Umbilical cord (tissue), 2 donors: Measurements from ENCODE around the gene CYP1A1. TPM values are rescaled to one million over a fixed set of nuclear protein-coding genes. Genes with fewer than 3 reads are reported as not detected.

Experiments used
- DNase-seq: peaks from one replicate; pipeline ENCODE4 v3.0.0-alpha.2; 2015; ENCODE audit warnings: low spot score
- total RNA-seq: library from RNA; depleted of rRNA; stranded (reverse); fragments of >200 nt; gene quantifications from one replicate; pipeline ENCODE4 v1.2.3, GENCODE V29; 2014; ENCODE audit warnings: low replicate concordance; ENCODE audit not compliant: insufficient read depth

Gene CYP1A1
- total RNA-seq, 1 donor from 2014 or later = 3.6 TPM

DNA sequence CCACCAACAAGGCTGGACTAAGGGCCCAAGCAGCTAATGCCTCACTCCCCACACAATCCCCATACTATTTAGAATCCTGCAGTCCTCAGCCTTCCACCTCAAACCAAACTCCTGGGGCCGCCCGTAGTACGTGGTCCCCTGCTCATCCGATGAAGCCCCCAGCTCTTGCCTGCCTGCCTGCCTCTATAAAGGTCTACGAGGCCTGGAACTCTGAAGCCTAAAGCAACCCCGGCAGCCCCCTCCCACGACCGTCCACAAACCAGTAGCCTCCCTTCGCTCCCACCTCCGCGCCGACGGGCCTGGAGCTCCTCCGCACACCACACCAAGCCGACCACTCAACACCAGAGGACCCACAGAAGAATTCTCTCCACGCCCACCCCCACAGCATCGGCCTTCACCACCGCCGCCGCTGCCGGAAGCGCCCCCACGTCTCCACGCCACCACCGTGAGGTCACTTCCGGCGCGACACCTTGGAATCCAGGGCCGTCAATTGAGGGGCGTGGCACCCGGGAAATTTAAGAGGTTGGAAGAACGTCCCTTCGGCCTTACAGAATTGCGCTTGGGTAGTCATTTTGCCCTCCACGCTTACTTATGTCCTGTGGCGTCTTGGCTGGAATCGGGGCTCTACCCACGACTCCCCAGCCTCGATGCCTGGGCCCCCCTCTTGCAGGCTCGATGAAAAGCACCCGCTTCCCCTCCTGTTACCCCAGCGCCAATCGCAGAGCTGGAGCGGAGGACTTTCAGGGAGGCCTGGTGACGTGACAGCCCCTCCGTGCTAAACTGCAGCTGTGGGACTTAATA is 29.5 kb downstream of the CYP1A1 start, which contains the start of gene EDC3:
Gene EDC3 (minus strand): TSS at position 428 of the 801 bp plus-strand sequence. CDS start 20,900 bp downstream, outside the sequence.
- DNase-seq = peak; percentile 94

DNA sequence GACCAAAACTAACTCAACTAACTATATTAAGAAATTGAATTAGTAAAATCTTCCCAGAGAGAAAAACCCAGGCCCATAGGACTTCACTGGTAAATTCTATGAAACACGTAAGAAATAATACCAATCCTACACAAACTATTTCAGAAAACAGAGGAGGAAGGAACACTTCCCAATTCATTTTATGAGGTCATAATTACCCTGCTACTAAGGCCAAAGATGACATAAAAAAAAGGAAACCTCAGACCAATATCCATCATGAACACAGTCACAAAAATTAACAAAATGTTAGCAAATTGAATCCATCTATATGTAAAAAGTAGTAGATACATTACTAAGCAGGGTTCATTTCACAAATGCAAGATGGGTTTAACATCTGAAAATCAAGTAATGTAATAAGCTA is 33.0 kb downstream of the CYP1A1 start:
- DNase-seq = no peak

DNA sequence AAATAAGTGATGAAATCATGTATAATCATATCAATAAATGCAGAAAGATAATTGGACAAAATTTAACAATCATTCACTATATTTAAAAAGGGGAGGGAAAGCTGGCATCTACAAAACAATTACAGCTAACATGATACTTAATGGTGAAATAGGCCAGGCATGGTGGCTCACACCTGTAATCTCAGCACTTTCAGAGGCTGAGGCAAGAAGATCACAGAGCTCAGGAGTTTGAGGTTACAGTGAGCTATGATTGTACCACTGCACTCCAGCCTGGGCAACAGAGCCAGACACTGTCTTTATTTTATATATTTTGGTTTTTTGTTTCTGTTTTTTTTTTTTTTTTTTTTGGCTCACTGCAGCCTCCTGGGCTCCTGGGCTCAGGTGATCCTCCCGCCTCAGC is 41.6 kb downstream of the CYP1A1 start:
- no peak for DNase-seq

DNA sequence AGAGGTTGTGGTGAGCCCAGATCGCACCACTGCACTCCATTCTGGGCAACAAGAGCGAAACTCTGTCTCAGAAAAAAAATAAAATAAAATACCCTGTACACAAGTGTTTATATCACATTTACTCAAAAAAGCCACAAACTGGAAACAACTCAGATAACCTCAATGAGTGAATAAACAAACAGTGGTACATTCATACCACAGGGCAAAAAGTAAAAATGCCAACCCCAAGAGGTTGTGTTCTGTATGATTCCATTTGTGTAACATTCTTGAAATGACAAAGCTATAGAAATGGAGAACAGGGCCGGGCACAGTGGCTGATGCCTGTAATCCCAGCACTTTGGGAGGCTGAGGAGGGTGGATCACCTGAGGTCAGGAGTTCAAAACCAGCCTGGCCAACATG is 42.4 kb downstream of the CYP1A1 start:
- DNase-seq = no peak

DNA sequence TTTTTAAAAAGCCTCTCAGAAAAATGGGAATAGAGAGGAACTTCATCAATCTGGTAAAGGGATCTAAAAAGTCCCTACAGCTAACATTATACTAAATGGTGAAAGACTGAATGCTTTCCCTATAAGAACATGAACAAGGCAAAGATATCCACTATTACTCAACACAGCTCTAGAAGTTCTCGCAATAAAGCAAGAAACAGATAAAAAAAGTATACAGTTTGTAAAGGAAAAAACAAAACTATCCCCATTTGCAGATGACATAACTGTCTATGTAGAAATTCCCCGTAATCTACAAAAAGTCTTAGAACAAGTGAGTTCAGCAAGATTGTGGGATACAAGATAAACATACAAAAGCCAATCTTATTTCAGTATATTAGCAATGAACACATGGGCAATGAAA is 44.9 kb downstream of the CYP1A1 start:
- DNase-seq = peak; percentile 5

DNA sequence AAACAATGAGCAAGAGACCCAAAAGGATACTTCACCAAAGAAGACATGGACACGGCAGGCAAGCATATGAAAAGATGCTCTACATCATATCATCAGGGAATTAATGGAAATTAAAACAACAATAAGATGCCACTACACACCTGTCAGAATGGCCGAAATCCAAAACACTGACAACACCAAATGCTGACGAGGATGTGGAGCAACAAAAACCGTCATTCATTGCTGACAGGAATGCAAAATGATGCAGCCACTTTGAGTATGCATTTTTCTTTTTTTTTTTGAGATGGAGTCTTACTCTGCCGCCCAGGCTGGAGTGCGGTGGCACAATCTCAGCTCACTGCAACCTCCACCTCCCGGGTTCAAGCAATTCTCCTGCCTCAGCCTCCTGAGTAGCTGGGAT is 48.5 kb downstream of the CYP1A1 start:
- DNase-seq = no peak

DNA sequence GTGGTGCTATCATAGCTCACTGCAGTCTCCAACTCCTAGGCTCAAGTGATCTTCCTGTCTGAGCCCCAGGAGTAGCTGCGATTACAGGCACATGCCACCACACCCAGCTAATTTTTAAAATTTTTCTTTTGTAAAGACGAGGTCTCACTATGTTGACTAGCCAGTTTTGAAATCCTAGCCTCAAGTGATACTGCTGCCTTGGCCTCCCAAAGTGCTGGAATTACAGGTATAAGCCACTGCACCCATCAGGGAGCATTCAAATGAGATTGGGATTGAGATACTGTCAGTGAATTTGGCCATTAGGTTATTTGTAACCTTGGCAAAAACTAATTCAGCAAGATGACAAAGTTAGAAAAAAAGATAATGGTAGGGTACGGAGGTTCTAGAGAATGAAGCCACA is 51.2 kb downstream of the CYP1A1 start:
- no peak for DNase-seq

DNA sequence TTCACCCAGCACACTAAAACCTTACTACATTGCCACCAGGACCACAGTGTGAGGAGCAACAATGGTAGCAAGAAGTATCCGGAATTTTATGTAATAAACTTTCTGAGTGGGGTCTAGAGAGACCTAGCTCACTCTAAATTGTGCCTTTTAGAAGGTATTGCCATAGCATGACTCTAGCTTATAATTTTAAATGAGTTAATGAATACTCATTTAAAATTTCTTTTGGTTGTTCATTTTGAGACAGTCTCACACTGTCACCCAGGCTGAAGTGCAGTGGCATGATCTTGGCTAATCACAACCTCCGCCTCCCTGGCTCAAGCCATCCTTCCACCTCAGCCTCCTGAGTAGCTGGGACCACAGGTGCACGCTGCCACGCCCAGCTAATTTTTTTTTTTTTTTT is 55.7 kb downstream of the CYP1A1 start:
- no peak for DNase-seq

Other genes with a start within 250 kb of the CYP1A1 start
- 12.5 TPM for gene ARID3B, start 184.3 kb downstream of the CYP1A1 start, total RNA-seq
- 55.1 TPM for gene CLK3, start 109.7 kb downstream of the CYP1A1 start, total RNA-seq
- 22.1 TPM for gene EDC3, start 29.5 kb downstream of the CYP1A1 start, total RNA-seq
- gene CYP1A2, start 23.3 kb upstream of the CYP1A1 start, total RNA-seq = 0.96 TPM
- 10.1 TPM for gene CSK, start 56.6 kb upstream of the CYP1A1 start, total RNA-seq
- 1.2 TPM for gene LMAN1L, start 87.3 kb upstream of the CYP1A1 start, total RNA-seq
- gene CPLX3, start 101.1 kb upstream of the CYP1A1 start, total RNA-seq = 0.72 TPM
- gene ULK3, start 117.6 kb upstream of the CYP1A1 start, total RNA-seq = 6.5 TPM
- gene SCAMP2, start 147.8 kb upstream of the CYP1A1 start, total RNA-seq = 19.0 TPM
- 25.0 TPM for gene MPI, start 164.5 kb upstream of the CYP1A1 start, total RNA-seq
- 33.9 TPM for gene FAM219B, start 181.3 kb upstream of the CYP1A1 start, total RNA-seq
- gene COX5A, start 212.5 kb upstream of the CYP1A1 start, total RNA-seq = 19.7 TPM
- 19.7 TPM for gene RPP25, start 231.2 kb upstream of the CYP1A1 start, total RNA-seq